ENCODE data around the gene ESYT3. TPM values are rescaled to one million over a fixed set of nuclear protein-coding genes. Genes with fewer than 3 reads are reported as not detected.

Gene ESYT3
- total and polyA plus RNA-seq, 3 donors from 2014 or later, result 1.2 to 5.4 (median 5.2) TPM

DNA sequence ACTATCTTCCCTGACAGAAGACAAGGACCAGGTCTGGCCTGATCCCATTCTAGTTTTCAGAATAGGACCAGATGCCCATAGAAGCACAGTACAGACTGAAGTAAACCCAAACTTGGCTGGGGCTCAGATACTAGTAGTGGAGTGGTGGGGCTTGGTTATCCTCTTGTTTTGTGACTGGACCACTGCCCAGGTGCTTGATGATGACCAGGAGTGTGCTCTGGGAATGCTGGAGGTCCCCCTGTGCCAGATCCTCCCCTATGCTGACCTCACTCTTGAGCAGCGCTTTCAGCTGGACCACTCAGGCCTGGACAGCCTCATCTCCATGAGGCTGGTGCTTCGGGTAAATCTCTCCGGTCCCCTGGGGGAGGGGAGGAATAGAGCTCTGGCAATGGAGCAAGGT, 36.3 kb downstream of the ESYT3 start:
- no peaks in the 10 kb centered on the region for H3K9me3 ChIP-seq
- no peak overlapping the region for H3K27ac ChIP-seq
- H3K4me1 ChIP-seq, result no peaks in the 10 kb centered on the region
- WGBS, 2 donors, result 83% methylated on average over 3 of the region's 3 CpGs; no CpG with 5 or more reads in 1 of the 2 donors
- no peaks in the 10 kb centered on the region for H3K27me3 ChIP-seq
- H3K36me3 ChIP-seq (ENCODE audit: low read depth, missing control alignments), result no peaks in the 10 kb centered on the region
- intact Hi-C loops (cut with DNase I; ENCODE audit: low total_unique reads), result no loop called here
- no peak for DNase-seq
- H3K4me3 ChIP-seq, result no peak overlapping the region
- no peak for TF ChIP-seq POLR2A (IDR thresholded peaks at IDR 0.05)
- TF ChIP-seq, protein P1, sequence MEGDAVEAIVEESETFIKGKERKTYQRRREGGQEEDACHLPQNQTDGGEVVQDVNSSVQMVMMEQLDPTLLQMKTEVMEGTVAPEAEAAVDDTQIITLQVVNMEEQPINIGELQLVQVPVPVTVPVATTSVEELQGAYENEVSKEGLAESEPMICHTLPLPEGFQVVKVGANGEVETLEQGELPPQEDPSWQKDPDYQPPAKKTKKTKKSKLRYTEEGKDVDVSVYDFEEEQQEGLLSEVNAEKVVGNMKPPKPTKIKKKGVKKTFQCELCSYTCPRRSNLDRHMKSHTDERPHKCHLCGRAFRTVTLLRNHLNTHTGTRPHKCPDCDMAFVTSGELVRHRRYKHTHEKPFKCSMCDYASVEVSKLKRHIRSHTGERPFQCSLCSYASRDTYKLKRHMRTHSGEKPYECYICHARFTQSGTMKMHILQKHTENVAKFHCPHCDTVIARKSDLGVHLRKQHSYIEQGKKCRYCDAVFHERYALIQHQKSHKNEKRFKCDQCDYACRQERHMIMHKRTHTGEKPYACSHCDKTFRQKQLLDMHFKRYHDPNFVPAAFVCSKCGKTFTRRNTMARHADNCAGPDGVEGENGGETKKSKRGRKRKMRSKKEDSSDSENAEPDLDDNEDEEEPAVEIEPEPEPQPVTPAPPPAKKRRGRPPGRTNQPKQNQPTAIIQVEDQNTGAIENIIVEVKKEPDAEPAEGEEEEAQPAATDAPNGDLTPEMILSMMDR (IDR thresholded peaks at IDR 0.05), result no peak

DNA sequence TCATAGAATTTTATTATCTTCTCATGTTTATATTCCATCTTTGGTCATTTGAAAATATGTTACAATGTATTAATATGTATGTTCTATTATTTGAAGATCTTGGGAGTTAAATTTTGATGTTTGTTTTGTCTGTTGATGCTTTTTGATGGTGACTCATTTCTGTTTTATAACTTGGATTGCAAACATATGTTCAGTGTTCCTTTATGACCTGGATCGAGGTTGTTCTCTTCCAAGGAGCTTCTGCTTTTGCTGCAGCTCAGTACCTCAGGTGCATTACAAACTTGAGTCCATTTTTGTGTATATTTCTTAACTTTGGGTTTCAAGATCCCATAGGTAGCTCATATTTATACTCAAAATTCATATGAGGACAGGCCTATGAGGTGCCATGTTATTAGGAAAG, 37.1 kb downstream of the ESYT3 start:
- Histone ChIP-seq H3K27me3 (no peaks in the 10 kb centered on the region), H3K36me3 (ENCODE audit: low read depth, missing control alignments) (no peaks in the 10 kb centered on the region), H3K27ac (no peak overlapping the region), H3K4me1 (no peaks in the 10 kb centered on the region), H3K9me3 (no peaks in the 10 kb centered on the region), H3K4me3 (no peak overlapping the region)
- 76 to 78% methylated on average over 1 of the region's 1 CpG for WGBS, 2 donors
- intact Hi-C loops (cut with DNase I; ENCODE audit: low total_unique reads), result no loop called here
- TF ChIP-seq, protein P1 (IDR thresholded peaks at IDR 0.05), result no peak
- no peak for TF ChIP-seq POLR2A (IDR thresholded peaks at IDR 0.05)
- no peak for DNase-seq

DNA sequence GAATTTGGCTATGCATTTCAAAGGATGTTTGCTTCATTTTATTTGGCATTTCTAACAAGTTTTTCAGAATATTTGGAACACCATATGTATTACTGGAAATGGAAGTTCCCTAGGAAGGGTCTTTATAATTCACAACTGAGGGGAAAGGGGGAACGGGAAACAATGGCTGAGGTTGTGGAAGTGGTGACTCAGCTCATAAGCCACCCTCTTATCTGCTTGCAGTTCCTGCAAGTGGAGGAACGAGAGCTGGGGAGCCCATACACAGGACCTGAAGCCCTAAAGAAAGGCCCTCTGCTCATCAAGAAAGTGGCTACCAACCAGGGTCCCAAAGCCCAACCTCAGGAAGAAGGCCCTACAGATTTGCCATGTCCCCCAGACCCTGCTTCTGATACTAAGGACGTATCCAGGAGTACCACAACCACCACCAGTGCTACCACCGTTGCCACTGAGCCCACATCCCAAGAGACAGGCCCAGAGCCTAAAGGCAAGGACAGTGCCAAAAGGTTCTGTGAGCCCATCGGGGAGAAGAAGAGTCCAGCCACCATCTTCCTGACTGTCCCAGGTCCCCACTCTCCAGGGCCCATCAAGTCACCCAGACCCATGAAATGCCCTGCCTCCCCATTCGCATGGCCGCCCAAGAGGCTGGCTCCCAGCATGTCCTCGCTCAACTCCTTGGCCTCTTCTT, 37.9 kb downstream of the ESYT3 start:
- WGBS, 2 donors, result 94 to 96% methylated on average over 8 of the region's 8 CpGs
- no peak overlapping the region for H3K27ac ChIP-seq

DNA sequence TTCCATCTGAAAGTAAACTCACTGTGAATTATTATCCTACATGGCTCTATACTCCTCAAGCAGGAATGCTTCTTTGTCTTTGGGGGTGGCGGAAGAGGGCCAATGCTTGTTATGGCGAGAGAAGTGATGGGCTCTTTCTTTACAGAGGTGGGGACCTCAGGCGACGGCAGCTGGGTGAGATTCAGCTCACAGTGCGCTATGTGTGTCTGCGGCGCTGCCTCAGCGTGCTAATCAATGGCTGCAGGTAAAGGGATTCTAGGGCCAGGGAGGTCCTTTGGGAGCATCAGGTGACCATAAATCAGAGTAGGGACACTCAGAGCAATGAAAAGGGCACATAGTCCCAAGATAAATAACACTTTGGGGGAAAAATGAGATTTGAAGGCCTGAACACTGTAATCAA, 39.0 kb downstream of the ESYT3 start:
- Histone ChIP-seq H3K36me3 (ENCODE audit: low read depth, missing control alignments) (no peaks in the 10 kb centered on the region), H3K9me3 (no peaks in the 10 kb centered on the region), H3K4me3 (no peak overlapping the region), H3K27ac (no peak overlapping the region), H3K27me3 (no peaks in the 10 kb centered on the region), H3K4me1 (no peaks in the 10 kb centered on the region)
- no peak for DNase-seq
- 95 to 96% methylated on average over 8 of the region's 8 CpGs for WGBS, 2 donors
- no peak for TF ChIP-seq POLR2A (IDR thresholded peaks at IDR 0.05)
- TF ChIP-seq, protein P1 (IDR thresholded peaks at IDR 0.05), result no peak
- intact Hi-C loops (cut with DNase I; ENCODE audit: low total_unique reads), result no loop called here

More for the DNA sequence above, 37.9 kb downstream of the ESYT3 start:
- no peaks in the 10 kb centered on the region for H3K9me3 ChIP-seq
- H3K27me3 ChIP-seq, result no peaks in the 10 kb centered on the region
- TF ChIP-seq, protein P1 (IDR thresholded peaks at IDR 0.05), result no peak
- TF ChIP-seq POLR2A (IDR thresholded peaks at IDR 0.05), result no peak
- H3K4me3 ChIP-seq, result no peak overlapping the region
- no peak for DNase-seq
- intact Hi-C loops (cut with DNase I; ENCODE audit: low total_unique reads), result no loop called here
- H3K4me1 ChIP-seq, result no peaks in the 10 kb centered on the region
- H3K36me3 ChIP-seq (ENCODE audit: low read depth, missing control alignments), result no peaks in the 10 kb centered on the region

DNA sequence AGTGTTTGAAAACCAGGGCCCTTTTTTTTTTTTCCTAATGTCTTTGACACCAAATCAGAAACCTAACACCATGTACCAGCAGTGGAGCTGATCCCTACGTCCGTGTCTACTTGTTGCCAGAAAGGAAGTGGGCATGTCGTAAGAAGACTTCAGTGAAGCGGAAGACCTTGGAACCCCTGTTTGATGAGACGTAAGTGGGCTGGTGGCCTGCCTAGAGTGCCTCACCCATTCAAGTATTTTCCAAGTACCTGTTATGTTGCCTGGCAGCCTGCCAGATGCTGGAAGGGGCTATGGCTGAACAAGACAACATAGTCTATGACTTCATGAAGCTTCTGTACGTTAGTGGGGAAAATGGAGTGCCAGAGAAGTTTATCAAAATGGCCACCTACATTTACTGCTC, 39.7 kb downstream of the ESYT3 start:
- Histone ChIP-seq H3K27me3 (no peaks in the 10 kb centered on the region), H3K4me3 (no peak overlapping the region), H3K9me3 (no peaks in the 10 kb centered on the region), H3K27ac (no peak overlapping the region), H3K4me1 (no peaks in the 10 kb centered on the region), H3K36me3 (ENCODE audit: low read depth, missing control alignments) (no peaks in the 10 kb centered on the region)
- TF ChIP-seq POLR2A (IDR thresholded peaks at IDR 0.05), result no peak
- TF ChIP-seq, protein P1 (IDR thresholded peaks at IDR 0.05), result no peak
- intact Hi-C loops (cut with DNase I; ENCODE audit: low total_unique reads), result no loop called here
- WGBS, 2 donors, result 69 to 80% methylated on average over 6 of the region's 6 CpGs
- DNase-seq, result no peak
